T-cell (primary cell): ENCODE measurements around the gene SPOCK2. TPM values are rescaled to one million over a fixed set of nuclear protein-coding genes. Genes with fewer than 3 reads are reported as not detected.

Experiments used
- ATAC-seq, 4 experiments: fragments of 200-7000 bp in 3 of 4; fragments of 150-1000 bp in 1 of 4; cut with Tn5 transposase; replicated peaks in 1 of 4; 1 replicate in 3 of 4; 2 replicates in 1 of 4; pipeline ENCODE4 v1.10.0; 2021; ENCODE audit warnings: moderate library complexity in 3 of 4, mild to moderate bottlenecking in 2 of 4, moderate number of reproducible peaks in 1 of 4
- CTCF ChIA-PET, 2 donors: fragments of 300-600 bp; sonication (Branson Sonifier 250); formaldehyde crosslinking; loops; one replicate each; lab custom pipeline; 2022; ENCODE audit warnings: antibody characterized with exemption in 2 of 2; lab: Charles Lee
- POLR2A ChIA-PET, 2 donors: fragments of 300-600 bp; sonication (Branson Sonifier 250); formaldehyde crosslinking; loops; one replicate each; lab custom pipeline; 2022; ENCODE audit warnings: antibody characterized with exemption in 2 of 2; lab: Charles Lee
- DNase-seq, 35 experiments: peaks; one replicate each; pipeline versions ENCODE4 v3.0.0 to v3.0.0-alpha.2; 2013 to 2023
- H3K27ac ChIP-seq: one replicate; pipeline ENCODE4 v1.5.1; 2013; ENCODE audit warnings: low read length
- H3K27me3 ChIP-seq, 2 experiments: replicated peaks in 1 of 2; 1 replicate in 1 of 2; 2 replicates in 1 of 2; pipeline versions ENCODE4 v1.6.1 to v1.7.0; 2013; ENCODE audit warnings: low read length in 1 of 2, mixed read lengths in 1 of 2; ENCODE audit not compliant: control insufficient read depth in 2 of 2, insufficient read depth in 2 of 2; ENCODE audit errors: extremely low read depth in 1 of 2
- H3K36me3 ChIP-seq, 2 donors: 1 replicate in 1 of 2; 2 replicates in 1 of 2; pipeline versions ENCODE4 v1.6.1 to v1.7.0; 2013; ENCODE audit warnings: low read length in 1 of 2; ENCODE audit not compliant: control insufficient read depth in 2 of 2, insufficient read depth in 1 of 2; ENCODE audit errors: extremely low read depth in 1 of 2
- H3K4me1 ChIP-seq, 2 experiments: 1 replicate in 1 of 2; 2 replicates in 1 of 2; pipeline versions ENCODE4 v1.6.1 to v1.7.0; 2013; ENCODE audit warnings: low read length in 2 of 2, mixed read lengths in 1 of 2; ENCODE audit not compliant: insufficient read depth in 2 of 2, control insufficient read depth in 1 of 2; ENCODE audit errors: extremely low read depth in 1 of 2
- H3K4me3 ChIP-seq, 2 donors: 1 replicate in 1 of 2; 2 replicates in 1 of 2; pipeline versions ENCODE4 v1.5.1 to v1.7.0; 2013; ENCODE audit warnings: mild to moderate bottlenecking in 2 of 2, low read length in 1 of 2, moderate library complexity in 1 of 2; ENCODE audit not compliant: control insufficient read depth in 1 of 2; ENCODE audit errors: extremely low read depth in 1 of 2
- H3K9me3 ChIP-seq: 2 replicates; pipeline ENCODE4 v1.7.0; 2013
- H3K27ac Mint-ChIP-seq, 2 donors: one replicate each; pipeline ENCODE4 v1.8.0; 2020 to 2021; ENCODE audit warnings: mild to moderate bottlenecking in 2 of 2, mixed read lengths in 2 of 2
- H3K27me3 Mint-ChIP-seq, 2 donors: one replicate each; pipeline ENCODE4 v1.8.0; 2021 to 2022; ENCODE audit warnings: mixed read lengths in 2 of 2
- H3K36me3 Mint-ChIP-seq: one replicate; pipeline ENCODE4 v1.8.0; 2021; ENCODE audit warnings: mixed read lengths
- H3K4me1 Mint-ChIP-seq, 3 donors: one replicate each; pipeline ENCODE4 v1.8.0; 2020 to 2022; ENCODE audit warnings: mixed read lengths in 3 of 3, mild to moderate bottlenecking in 1 of 3
- H3K4me3 Mint-ChIP-seq, 3 donors: one replicate each; pipeline ENCODE4 v1.8.0; 2020 to 2022; ENCODE audit warnings: mild to moderate bottlenecking in 3 of 3, mixed read lengths in 3 of 3, moderate library complexity in 3 of 3
- H3K9me3 Mint-ChIP-seq, 3 donors: one replicate each; pipeline ENCODE4 v1.8.0; 2020 to 2022; ENCODE audit warnings: mixed read lengths in 3 of 3
- WGBS: methylation state at CpG from one replicate; pipeline ENCODE4 v1.1.5; 2013; ENCODE audit warnings: missing lambda C conversion rate; ENCODE audit not compliant: insufficient coverage; 5-methylcytosine and 5-hydroxymethylcytosine counted together
- total RNA-seq, 35 experiments: library from RNA in 6 of 35; stranded (reverse) in 6 of 35; fragments of 120-200 nt in 1 of 35; gene quantifications; one replicate each; pipeline versions ENCODE4 v1.2.1 to v1.2.4 and lab custom pipeline; 2013 to 2026

Gene SPOCK2
- total RNA-seq, 5 donors from 2014 or later (not counting 1 experiment from before 2014, with no cell fraction given) = 501 to 684 (median 547) TPM

GRCh38 chr10:72058989-72059842 lies 29.1 kb downstream of the SPOCK2 start:
- no peak overlapping the region for H3K27ac ChIP-seq
- ChIA-PET POLR2A (interaction anchor here (0.6 to 1.4 kb wide), 3 partner anchors 12 to 617 kb away, joined by 3 read pairs; no protein-coding TSS in a partner anchor), CTCF (interaction anchor here (1.9 to 2.4 kb wide), 2 partner anchors 10 to 11 kb away, joined by 6 to 13 read pairs; no protein-coding TSS in a partner anchor)
- no peaks in the 10 kb centered on the region for H3K27me3 ChIP-seq
- Mint-ChIP-seq H3K4me3 (peak overlapping the region in 1 of 3 donors; percentile 28), H3K4me1 (peaks cover 37 to 48% (median 47%) of the 10 kb centered on the region in 3 donors), H3K27ac (peak overlapping the region; percentile 77 to 84), H3K9me3 (no peaks in the 10 kb centered on the region), H3K36me3 (peaks cover 18% of the 10 kb centered on the region), H3K27me3 (no peaks in the 10 kb centered on the region)
- no peaks in the 10 kb centered on the region for H3K9me3 ChIP-seq
- peaks cover 19 to 26% of the 10 kb centered on the region in 2 donors for H3K36me3 ChIP-seq
- peaks cover 0 to 18% of the 10 kb centered on the region in 2 experiments for H3K4me1 ChIP-seq
- DNase-seq (peak in 2 of 35 experiments; percentile 49 to 61), ATAC-seq (peak; percentile 12 to 47 (median 28))
- no peak overlapping the region for H3K4me3 ChIP-seq
- WGBS = 70% methylated on average over 7 of the region's 21 CpGs

- no peaks in the 10 kb centered on the region for H3K27me3 Mint-ChIP-seq
- DNase-seq (no peak), ATAC-seq (no peak)
- no peaks in the 10 kb centered on the region for H3K9me3 Mint-ChIP-seq
- H3K27me3 ChIP-seq = peaks cover 0 to 3% of the 10 kb centered on the region in 2 experiments
- no peaks in the 10 kb centered on the region for H3K9me3 ChIP-seq
- peak overlapping the region in 1 of 3 donors; percentile 28 for H3K4me3 Mint-ChIP-seq
- H3K36me3 Mint-ChIP-seq = peaks cover 11% of the 10 kb centered on the region
- H3K27ac Mint-ChIP-seq = peak overlapping the region; percentile 77 to 84
- CTCF ChIA-PET = interaction anchor here (1.9 to 2.4 kb wide), 2 partner anchors 9 to 10 kb away, joined by 6 to 13 read pairs; no protein-coding TSS in a partner anchor
- peaks cover 15 to 18% of the 10 kb centered on the region in 2 donors for H3K36me3 ChIP-seq
- H3K4me3 ChIP-seq = no peak overlapping the region
- no peak overlapping the region for H3K27ac ChIP-seq
- POLR2A ChIA-PET = interaction anchor here (0.8 to 1.4 kb wide), 2 partner anchors 13 to 21 kb away, joined by 3 read pairs; no protein-coding TSS in a partner anchor
- H3K4me1 ChIP-seq = peaks cover 0 to 18% of the 10 kb centered on the region in 2 experiments
- peaks cover 37 to 48% (median 43%) of the 10 kb centered on the region in 3 donors for H3K4me1 Mint-ChIP-seq
- WGBS = 70% methylated on average over 2 of the region's 12 CpGs
Measured at GRCh38 chr10:72058347-72058898, 29.9 kb downstream of the SPOCK2 start.

- DNase-seq (no peak), ATAC-seq (no peak)
- H3K4me1 ChIP-seq = peaks cover 0 to 18% of the 10 kb centered on the region in 2 experiments
- H3K36me3 ChIP-seq = peaks cover 5 to 6% of the 10 kb centered on the region in 2 donors
- peak overlapping the region in 1 of 3 donors; percentile 28 for H3K4me3 Mint-ChIP-seq
- H3K27ac ChIP-seq = no peak overlapping the region
- no peaks in the 10 kb centered on the region for H3K9me3 Mint-ChIP-seq
- CTCF ChIA-PET = interaction anchor here in 1 of 2 donors (0.7 to 2.4 kb wide), 2 partner anchors 8 to 1096 kb away, joined by 3 to 13 read pairs; no protein-coding TSS in a partner anchor
- WGBS = 89% methylated on average over 23 of the region's 25 CpGs
- no peaks in the 10 kb centered on the region for H3K36me3 Mint-ChIP-seq
- H3K27ac Mint-ChIP-seq = peak overlapping the region in 1 of 2 donors; percentile 58
- no peaks in the 10 kb centered on the region for H3K27me3 Mint-ChIP-seq
- H3K9me3 ChIP-seq = no peaks in the 10 kb centered on the region
- H3K4me1 Mint-ChIP-seq = peaks cover 36 to 42% (median 37%) of the 10 kb centered on the region in 3 donors
- H3K27me3 ChIP-seq = peaks cover 0 to 3% of the 10 kb centered on the region in 2 experiments
- POLR2A ChIA-PET = interaction anchor here in 1 of 2 donors (0.6 to 0.7 kb wide), 2 partner anchors 9 to 1188 kb away, joined by 4 read pairs; no protein-coding TSS in a partner anchor
- no peak overlapping the region for H3K4me3 ChIP-seq
Measured at GRCh38 chr10:72056932-72057751, 31.2 kb downstream of the SPOCK2 start.

GRCh38 chr10:72056113-72056512 lies 32.2 kb downstream of the SPOCK2 start:
- ATAC-seq (no peak), DNase-seq (no peak)
- H3K4me3 ChIP-seq = no peak overlapping the region
- H3K36me3 ChIP-seq = no peaks in the 10 kb centered on the region
- Mint-ChIP-seq H3K4me3 (no peak overlapping the region), H3K4me1 (peaks cover 32 to 33% (median 32%) of the 10 kb centered on the region in 3 donors), H3K36me3 (no peaks in the 10 kb centered on the region), H3K27me3 (no peaks in the 10 kb centered on the region), H3K27ac (no peak overlapping the region), H3K9me3 (no peaks in the 10 kb centered on the region)
- H3K27me3 ChIP-seq = peaks cover 0 to 3% of the 10 kb centered on the region in 2 experiments
- H3K27ac ChIP-seq = no peak overlapping the region
- H3K9me3 ChIP-seq = no peaks in the 10 kb centered on the region
- peaks cover 0 to 11% of the 10 kb centered on the region in 2 experiments for H3K4me1 ChIP-seq
- ChIA-PET CTCF (interaction anchor here (0.6 to 0.7 kb wide), 3 partner anchors 265 to 1195 kb away, joined by 3 to 4 read pairs (median 3); no protein-coding TSS in a partner anchor), POLR2A (interaction anchor here (0.6 to 0.7 kb wide), 3 partner anchors 9 to 679 kb away, joined by 3 read pairs; no protein-coding TSS in a partner anchor)
- 86% methylated on average over 4 of the region's 5 CpGs for WGBS

GRCh38 chr10:72053690-72054089 lies 34.7 kb downstream of the SPOCK2 start:
- H3K36me3 Mint-ChIP-seq = no peaks in the 10 kb centered on the region
- H3K27ac Mint-ChIP-seq = no peak overlapping the region
- 90% methylated on average over 7 of the region's 7 CpGs for WGBS

More at GRCh38 chr10:72053690-72054089, 34.7 kb downstream of the SPOCK2 start:
- Mint-ChIP-seq H3K4me3 (no peak overlapping the region), H3K27me3 (no peaks in the 10 kb centered on the region), H3K9me3 (no peaks in the 10 kb centered on the region), H3K4me1 (peaks cover 10 to 14% (median 12%) of the 10 kb centered on the region in 3 donors)
- Histone ChIP-seq H3K4me1 (peaks cover 0 to 7% of the 10 kb centered on the region in 2 experiments), H3K36me3 (no peaks in the 10 kb centered on the region), H3K27me3 (peaks cover 0 to 3% of the 10 kb centered on the region in 2 experiments), H3K4me3 (no peak overlapping the region), H3K9me3 (no peaks in the 10 kb centered on the region), H3K27ac (no peak overlapping the region)
- ChIA-PET CTCF (no interaction called here), POLR2A (no interaction called here)
- ATAC-seq (no peak), DNase-seq (no peak)
